Right lobe of liver (tissue), 4 donors: ENCODE data around the gene STRADA.

Source experiments
- CTCF ChIP-seq, 4 donors: fragments of 200-600 bp in 3 of 4; fragments of 450-650 bp in 1 of 4; IDR thresholded peaks; one replicate each; pipeline versions ENCODE4 v1.5.1 to v1.8.0; 2016 to 2022; ENCODE audit warnings: antibody characterized with exemption in 4 of 4, mild to moderate bottlenecking in 2 of 4
- POLR2A ChIP-seq: fragments of 450-650 bp; IDR thresholded peaks from one replicate; pipeline ENCODE4 v1.6.1; 2017; ENCODE audit warnings: antibody characterized with exemption, mild to moderate bottlenecking
- donor health status: DM: no; HTN: no; CAD: no.
- donor health status: DM: no; HTN: no; CAD: no.
- donor health status: DM: no; HTN: yes; CAD: no.

DNA sequence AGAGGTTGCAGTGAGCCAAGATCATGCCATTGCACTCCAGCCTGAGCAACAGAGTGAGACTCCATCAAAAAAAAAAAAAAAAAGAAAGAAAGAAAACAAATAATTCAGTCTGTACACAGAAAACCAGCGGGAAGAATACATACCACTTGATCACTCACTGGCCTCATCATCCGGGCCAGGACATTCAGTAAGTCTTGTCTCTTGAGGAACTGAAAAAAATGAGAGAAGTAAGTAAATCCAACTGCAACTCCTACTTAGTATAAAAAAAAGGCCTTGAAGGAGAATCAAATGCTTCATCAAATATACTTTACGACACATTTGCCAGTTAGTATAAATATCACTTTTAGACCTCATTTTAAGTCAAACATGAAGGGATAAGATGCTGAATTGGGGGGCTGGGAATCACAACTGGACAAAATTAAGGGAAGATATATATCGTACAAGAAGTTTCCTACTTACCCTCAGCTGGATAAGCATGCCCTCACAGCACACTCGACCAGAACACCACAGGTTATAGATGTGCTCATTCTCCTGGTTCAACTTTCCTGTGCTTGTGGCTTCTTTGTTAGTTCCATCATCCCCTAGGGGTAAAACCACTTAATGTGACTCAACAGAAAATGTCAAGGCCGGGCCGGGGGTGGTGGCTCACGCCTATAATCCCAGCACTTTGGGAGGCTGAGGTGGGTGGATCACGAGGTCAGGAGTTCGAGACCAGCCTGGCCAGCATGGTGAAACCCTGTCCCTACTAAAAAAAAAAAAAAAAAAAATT, 19.4 kb upstream of the STRADA start:
- no peak for TF ChIP-seq CTCF (IDR thresholded peaks at IDR 0.05)
- TF ChIP-seq POLR2A, result no peak
